GM19025 (cell line): ENCODE results near the gene CD300C.
"Not testable (repeated sequence)": the region's sequence is repeated elsewhere in the genome, so short reads cannot be mapped to it uniquely, and the experiment has no call there.

Experiments used
- ATAC-seq: cut with Tn5 transposase; IDR thresholded peaks from one replicate; pipeline ENCODE4 v1.9.1; 2021; ENCODE audit warnings: mild to moderate bottlenecking, low read depth, moderate library complexity; ENCODE audit not compliant: unreplicated experiment

The CD300C gene

GRCh38 chr17:74565126-74565525 lies 19.2 kb upstream of the CD300C start:
- no peak for ATAC-seq

- ATAC-seq: no peak
Observed at GRCh38 chr17:74563358-74563757, 17.4 kb upstream of the CD300C start.

- ATAC-seq: no peak
Observed at GRCh38 chr17:74561586-74561985, 15.7 kb upstream of the CD300C start.

GRCh38 chr17:74558882-74559519 lies 13.1 kb upstream of the CD300C start:
- ATAC-seq: no peak

GRCh38 chr17:74558402-74558801 lies 12.5 kb upstream of the CD300C start:
- not testable (repeated sequence) for ATAC-seq

GRCh38 chr17:74555427-74555940 lies 9.6 kb upstream of the CD300C start:
- ATAC-seq: no peak

- ATAC-seq: no peak
Observed at GRCh38 chr17:74554909-74555308, 9.0 kb upstream of the CD300C start.

GRCh38 chr17:74552037-74552436 lies 6.1 kb upstream of the CD300C start:
- ATAC-seq: no peak

GRCh38 chr17:74550602-74551001 lies 4.7 kb upstream of the CD300C start:
- no peak for ATAC-seq

- no peak for ATAC-seq
Observed at GRCh38 chr17:74549343-74549742, 3.4 kb upstream of the CD300C start.

- ATAC-seq: no peak
Observed at GRCh38 chr17:74547736-74548135, 1.8 kb upstream of the CD300C start.

- no peak for ATAC-seq
Observed at GRCh38 chr17:74547264-74547663, 1.3 kb upstream of the CD300C start.

- no peak for ATAC-seq
Observed at GRCh38 chr17:74546586-74546985, 671 bp upstream of the CD300C start.

- ATAC-seq: no peak
Observed at GRCh38 chr17:74544991-74545842, 698 bp downstream of the CD300C start.

GRCh38 chr17:74543891-74544760 lies 1.8 kb downstream of the CD300C start:
- no peak for ATAC-seq

- no peak for ATAC-seq
Observed at GRCh38 chr17:74543406-74543805, 2.5 kb downstream of the CD300C start.

GRCh38 chr17:74542727-74543383 lies 3.1 kb downstream of the CD300C start:
- ATAC-seq: no peak

GRCh38 chr17:74542166-74542565 lies 3.7 kb downstream of the CD300C start:
- no peak for ATAC-seq

- ATAC-seq: no peak
Observed at GRCh38 chr17:74541176-74542111, 4.5 kb downstream of the CD300C start.
